Activated CD4-positive, alpha-beta T cell treated with anti-CD3 and anti-CD28 coated beads for 36 hours (primary cell): ENCODE measurements around the gene TMEM164. TPM values are rescaled to one million over a fixed set of nuclear protein-coding genes. Genes with fewer than 3 reads are reported as not detected.

Experiments used
- ATAC-seq: fragments of 200-7000 bp; cut with Tn5 transposase; one replicate; pipeline ENCODE4 v1.10.0; 2021; ENCODE audit warnings: mild to moderate bottlenecking, moderate library complexity
- CTCF ChIA-PET: fragments of 350-600 bp; sonication (Branson Sonifier 250); formaldehyde crosslinking; loops from one replicate; lab custom pipeline; 2021; ENCODE audit warnings: antibody characterized with exemption; lab: Charles Lee
- POLR2A ChIA-PET: fragments of 350-600 bp; sonication (Branson Sonifier 250); formaldehyde crosslinking; loops from one replicate; lab custom pipeline; 2021; ENCODE audit warnings: antibody characterized with exemption, inconsistent platforms; lab: Charles Lee
- DNase-seq: peaks from one replicate; pipeline ENCODE4 v3.0.0-alpha.2; 2020
- H3K27ac Mint-ChIP-seq: one replicate; pipeline ENCODE4 v1.8.0; 2021; ENCODE audit warnings: mixed read lengths
- H3K27me3 Mint-ChIP-seq: one replicate; pipeline ENCODE4 v1.8.0; 2021; ENCODE audit warnings: mixed read lengths
- H3K36me3 Mint-ChIP-seq: one replicate; pipeline ENCODE4 v1.8.0; 2021; ENCODE audit warnings: low read depth, mixed read lengths
- H3K4me1 Mint-ChIP-seq: one replicate; pipeline ENCODE4 v1.8.0; 2021; ENCODE audit warnings: mixed read lengths
- H3K4me3 Mint-ChIP-seq: one replicate; pipeline ENCODE4 v1.8.0; 2021; ENCODE audit warnings: mild to moderate bottlenecking, moderate library complexity, mixed read lengths
- H3K9me3 Mint-ChIP-seq: one replicate; pipeline ENCODE4 v1.8.0; 2021; ENCODE audit warnings: low read depth, mixed read lengths
- intact Hi-C, 2 experiments: fragments of 100-400 bp; cut with DNase I in 1 of 2; cut with micrococcal nuclease in 1 of 2; formaldehyde crosslinking; loops; one replicate each; pipeline versions ENCODE4 v1.14.2 to v1.15.1; 2022 to 2024; cut with DNase I, micrococcal nuclease
- total RNA-seq, 2 experiments: library from RNA; stranded (reverse); gene quantifications; one replicate each; pipeline ENCODE4 v1.2.3, GENCODE V29; 2021

The TMEM164 gene
- total RNA-seq, 2 experiments from 2014 or later: 10.5 to 12.2 TPM

DNA sequence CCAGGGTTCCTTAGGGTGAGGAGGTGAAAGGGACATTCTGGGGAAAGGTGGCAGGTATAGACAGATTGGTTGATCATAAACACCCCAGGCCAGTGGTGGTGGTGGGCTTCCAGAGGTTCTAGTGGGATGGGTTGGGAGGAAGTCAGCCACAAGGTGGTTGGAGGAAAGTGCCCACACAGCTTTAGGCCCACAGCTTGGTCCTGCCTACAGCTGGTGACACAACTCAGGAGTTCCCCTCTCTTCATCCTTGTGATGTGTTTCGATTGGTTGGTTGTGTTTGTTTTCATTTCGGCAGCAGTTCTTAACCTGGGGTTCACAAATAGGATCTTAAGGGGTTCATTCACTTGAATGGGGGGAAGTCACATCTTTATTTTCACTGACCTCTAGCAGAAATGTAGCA is 157.0 kb downstream of the TMEM164 start:
- H3K9me3 Mint-ChIP-seq: no peaks in the 10 kb centered on the region
- DNase-seq (no peak), ATAC-seq (no peak)
- H3K27ac Mint-ChIP-seq: no peak overlapping the region
- CTCF ChIA-PET: interaction anchor here (0.7 to 11.6 kb wide), 8 partner anchors 12 to 1548 kb away, joined by 3 to 178 read pairs (median 5); no protein-coding TSS in a partner anchor
- H3K4me1 Mint-ChIP-seq: peaks cover 5% of the 10 kb centered on the region
- no peaks in the 10 kb centered on the region for H3K36me3 Mint-ChIP-seq
- intact Hi-C loops: loop anchor here (1.0 to 5.0 kb wide), 3 partner anchors 248 to 687 kb away; no protein-coding TSS in a partner anchor
- H3K27me3 Mint-ChIP-seq: no peaks in the 10 kb centered on the region
- POLR2A ChIA-PET: interaction anchor here (0.6 kb wide), 1 partner anchor 441 kb away, joined by 3 read pairs; no protein-coding TSS in a partner anchor
- no peak overlapping the region for H3K4me3 Mint-ChIP-seq

DNA sequence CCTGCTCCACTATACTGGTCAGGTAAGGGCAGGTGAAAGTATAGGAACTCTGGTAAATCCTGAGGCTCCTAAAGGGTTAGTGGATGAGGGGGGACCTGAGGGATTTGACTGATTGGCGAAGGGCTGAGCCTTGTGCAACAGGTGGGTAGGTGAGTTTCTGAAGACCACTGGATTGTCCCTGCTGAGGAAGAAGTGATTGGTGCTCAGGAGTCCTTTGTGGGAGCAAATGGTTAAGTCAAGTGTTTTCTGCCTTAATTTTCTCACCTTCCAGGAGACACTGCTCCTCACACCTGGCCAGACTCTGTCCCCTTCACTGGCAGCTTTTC is 158.4 kb downstream of the TMEM164 start:
- no peak overlapping the region for H3K27ac Mint-ChIP-seq
- intact Hi-C loops: no loop called here
- ChIA-PET POLR2A (no interaction called here), CTCF (interaction anchor here (0.5 to 11.6 kb wide), 10 partner anchors 12 to 430 kb away, joined by 3 to 178 read pairs (median 5); no protein-coding TSS in a partner anchor)
- DNase-seq (no peak), ATAC-seq (no peak)
- no peaks in the 10 kb centered on the region for H3K36me3 Mint-ChIP-seq
- H3K4me1 Mint-ChIP-seq: peaks cover 5% of the 10 kb centered on the region
- H3K9me3 Mint-ChIP-seq: no peaks in the 10 kb centered on the region
- H3K27me3 Mint-ChIP-seq: no peaks in the 10 kb centered on the region
- no peak overlapping the region for H3K4me3 Mint-ChIP-seq

DNA sequence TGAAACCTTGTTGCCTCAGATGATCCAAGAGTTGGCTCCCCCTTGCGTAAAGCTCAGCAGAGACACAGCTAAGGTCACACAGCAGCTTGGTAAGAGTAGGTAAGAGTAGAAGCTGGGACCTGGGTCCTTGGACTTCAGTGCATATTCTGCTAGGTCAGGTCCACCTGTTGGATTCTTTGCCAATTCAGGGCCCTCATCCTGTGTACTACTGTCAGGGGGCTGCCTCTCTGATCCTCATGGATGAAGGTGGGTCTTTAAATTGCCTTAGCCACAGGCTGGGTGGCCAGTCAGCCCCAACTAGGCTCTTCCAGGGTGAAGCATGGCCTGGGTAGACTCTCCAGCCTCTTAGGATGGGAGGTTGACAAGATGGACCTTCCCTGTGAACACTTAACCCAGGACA is 159.2 kb downstream of the TMEM164 start:
- H3K27ac Mint-ChIP-seq: no peak overlapping the region
- no peaks in the 10 kb centered on the region for H3K27me3 Mint-ChIP-seq
- H3K4me3 Mint-ChIP-seq: no peak overlapping the region
- peaks cover 5% of the 10 kb centered on the region for H3K4me1 Mint-ChIP-seq
- no peaks in the 10 kb centered on the region for H3K36me3 Mint-ChIP-seq
- no peaks in the 10 kb centered on the region for H3K9me3 Mint-ChIP-seq
- intact Hi-C loops: no loop called here
- no peak for ATAC-seq
- ChIA-PET CTCF (interaction anchor here (1.7 to 11.6 kb wide), 4 partner anchors 15 to 253 kb away, joined by 5 to 178 read pairs (median 21); no protein-coding TSS in a partner anchor), POLR2A (no interaction called here)
- DNase-seq: no peak

DNA sequence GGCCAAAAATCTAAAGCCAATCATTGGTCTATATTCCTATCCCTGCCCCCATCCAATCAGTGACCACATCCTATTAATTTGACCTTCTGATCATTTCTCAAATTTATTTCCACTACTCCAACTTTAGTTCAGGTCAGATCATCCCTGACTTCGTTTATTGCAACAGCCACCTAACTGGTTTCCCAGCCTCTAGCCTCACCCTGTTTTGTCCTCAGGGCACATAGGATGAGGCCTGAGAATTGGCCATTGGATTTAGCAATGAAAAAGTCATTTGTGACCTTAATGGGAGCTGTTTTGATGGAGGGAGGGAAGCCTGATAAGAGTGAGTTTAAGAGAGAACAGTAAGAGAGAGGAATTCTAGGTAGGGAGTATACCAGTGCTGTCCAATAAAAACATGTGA is 160.0 kb downstream of the TMEM164 start:
- peaks cover 8% of the 10 kb centered on the region for H3K4me1 Mint-ChIP-seq
- no peak overlapping the region for H3K4me3 Mint-ChIP-seq
- ChIA-PET POLR2A (no interaction called here), CTCF (interaction anchor here (0.6 to 11.6 kb wide), 2 partner anchors 246 to 661 kb away, joined by 3 to 178 read pairs; no protein-coding TSS in a partner anchor)
- ATAC-seq: no peak
- no peaks in the 10 kb centered on the region for H3K36me3 Mint-ChIP-seq
- intact Hi-C loops: no loop called here
- DNase-seq: no peak
- H3K27ac Mint-ChIP-seq: no peak overlapping the region
- no peaks in the 10 kb centered on the region for H3K27me3 Mint-ChIP-seq
- no peaks in the 10 kb centered on the region for H3K9me3 Mint-ChIP-seq

DNA sequence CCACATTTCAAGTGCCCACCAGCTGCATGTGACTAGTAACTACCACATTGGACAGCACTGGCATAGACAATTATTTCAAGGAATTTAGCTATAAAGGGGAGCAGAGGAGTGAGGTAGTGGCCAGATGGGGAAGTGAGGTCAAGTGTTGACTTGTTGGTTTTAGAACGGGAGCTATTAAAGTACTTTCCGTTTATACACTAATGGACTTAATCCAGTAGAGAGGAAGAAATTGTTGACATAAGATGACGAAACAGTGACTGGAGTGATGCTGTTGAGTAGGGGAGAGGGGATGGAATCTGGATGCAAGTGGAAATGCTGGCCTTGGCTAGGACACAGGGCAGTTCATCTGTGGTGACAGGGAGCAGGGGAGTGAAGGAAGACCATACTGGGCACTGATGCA is 160.6 kb downstream of the TMEM164 start:
- Mint-ChIP-seq H3K9me3 (no peaks in the 10 kb centered on the region), H3K36me3 (no peaks in the 10 kb centered on the region), H3K27ac (no peak overlapping the region), H3K27me3 (no peaks in the 10 kb centered on the region), H3K4me3 (no peak overlapping the region), H3K4me1 (peaks cover 8% of the 10 kb centered on the region)
- ChIA-PET CTCF (interaction anchor here (0.6 to 11.6 kb wide), 2 partner anchors 246 to 661 kb away, joined by 3 to 178 read pairs; no protein-coding TSS in a partner anchor), POLR2A (no interaction called here)
- DNase-seq (no peak), ATAC-seq (no peak)
- intact Hi-C loops: no loop called here

DNA sequence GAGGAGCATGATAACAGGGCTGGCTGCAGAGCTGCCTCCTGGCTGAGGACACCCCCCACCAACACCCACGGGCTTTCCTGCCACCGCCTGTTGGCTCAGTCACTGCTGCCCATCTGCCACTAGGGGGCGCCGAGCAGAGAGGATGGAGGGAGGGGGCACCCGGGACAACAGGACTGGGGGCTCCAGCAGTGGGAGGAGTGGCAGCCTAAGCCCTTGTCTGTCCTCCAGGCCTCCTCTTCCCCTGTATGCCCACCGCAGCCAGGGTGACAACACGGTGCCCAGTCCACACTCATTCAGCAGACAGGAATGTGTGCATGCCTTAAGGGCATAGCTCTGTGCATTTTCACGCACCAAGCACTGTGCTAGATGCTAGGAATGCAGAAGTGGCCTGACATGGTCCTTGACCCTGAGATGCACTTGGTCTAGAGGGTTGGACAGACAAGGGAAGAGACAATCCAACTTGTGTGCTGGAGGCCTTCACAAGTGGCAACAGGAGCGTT is 165.1 kb downstream of the TMEM164 start:
- Mint-ChIP-seq H3K27me3 (no peaks in the 10 kb centered on the region), H3K4me3 (no peak overlapping the region), H3K36me3 (peaks cover 11% of the 10 kb centered on the region), H3K27ac (no peak overlapping the region), H3K4me1 (peaks cover 5% of the 10 kb centered on the region), H3K9me3 (no peaks in the 10 kb centered on the region)
- DNase-seq (peak; percentile 69), ATAC-seq (peak; percentile 66)
- POLR2A ChIA-PET: no interaction called here
- CTCF ChIA-PET: interaction anchor here (0.6 to 4.3 kb wide), 5 partner anchors 10 to 464 kb away, joined by 3 to 24 read pairs (median 3); no protein-coding TSS in a partner anchor
- intact Hi-C loops: loop anchor here in 1 of 2 experiments (2.0 to 5.0 kb wide), 2 partner anchors 99 to 151 kb away; partner anchors contain the start of gene AMMECR1

DNA sequence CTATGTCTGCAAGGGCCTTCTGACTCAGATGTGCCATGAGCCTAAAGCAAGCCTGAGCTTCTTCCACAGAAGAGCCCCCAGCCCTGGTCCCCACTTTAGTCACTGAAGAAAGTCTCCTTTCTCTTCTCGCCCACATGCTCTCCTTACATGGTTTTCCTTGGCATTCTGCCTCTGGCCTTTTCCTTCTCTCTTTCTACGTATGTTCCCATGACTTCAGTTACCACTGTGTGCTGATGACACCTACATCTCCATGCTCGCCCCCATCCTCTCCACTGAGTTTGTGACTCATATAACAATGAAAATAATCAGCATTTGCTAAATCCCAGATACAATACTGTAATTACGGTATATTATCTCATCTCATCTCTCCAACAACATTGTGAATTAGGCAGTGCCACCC is 165.7 kb downstream of the TMEM164 start:
- Mint-ChIP-seq H3K4me3 (no peak overlapping the region), H3K36me3 (peaks cover 11% of the 10 kb centered on the region), H3K27me3 (no peaks in the 10 kb centered on the region), H3K27ac (no peak overlapping the region), H3K9me3 (no peaks in the 10 kb centered on the region), H3K4me1 (peaks cover 5% of the 10 kb centered on the region)
- ChIA-PET POLR2A (no interaction called here), CTCF (interaction anchor here (0.7 to 4.3 kb wide), 4 partner anchors 10 to 465 kb away, joined by 3 to 24 read pairs (median 3); no protein-coding TSS in a partner anchor)
- no peak for ATAC-seq
- no peak for DNase-seq
- intact Hi-C loops: loop anchor here in 1 of 2 experiments (2.0 to 5.0 kb wide), 2 partner anchors 99 to 150 kb away; partner anchors contain the start of gene AMMECR1

DNA sequence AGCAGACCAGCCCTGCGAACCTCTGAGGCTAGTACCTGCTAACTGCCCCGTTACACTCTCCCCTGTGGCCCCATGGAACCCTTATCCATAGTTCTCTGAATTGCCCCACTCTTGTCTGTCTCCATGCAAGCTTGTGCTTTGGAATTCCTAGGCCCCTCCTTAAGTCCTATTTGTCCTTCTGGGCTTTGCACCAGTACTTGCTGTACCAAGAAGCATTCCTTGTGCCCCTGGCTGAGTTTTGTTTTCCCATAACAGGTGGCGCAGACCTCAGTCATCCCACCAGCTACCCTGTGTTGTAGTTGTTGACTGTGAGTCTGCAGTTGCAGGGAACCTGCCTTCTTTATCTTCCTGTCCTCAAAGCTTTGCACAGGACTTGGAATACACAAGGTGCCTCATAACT is 167.1 kb downstream of the TMEM164 start:
- H3K4me3 Mint-ChIP-seq: no peak overlapping the region
- intact Hi-C loops: no loop called here
- DNase-seq: no peak
- no peaks in the 10 kb centered on the region for H3K9me3 Mint-ChIP-seq
- H3K4me1 Mint-ChIP-seq: peaks cover 5% of the 10 kb centered on the region
- ChIA-PET POLR2A (no interaction called here), CTCF (interaction anchor here (0.6 to 0.9 kb wide), 2 partner anchors 30 to 240 kb away, joined by 3 read pairs; no protein-coding TSS in a partner anchor)
- no peaks in the 10 kb centered on the region for H3K27me3 Mint-ChIP-seq
- H3K36me3 Mint-ChIP-seq: peaks cover 11% of the 10 kb centered on the region
- ATAC-seq: no peak
- H3K27ac Mint-ChIP-seq: no peak overlapping the region

DNA sequence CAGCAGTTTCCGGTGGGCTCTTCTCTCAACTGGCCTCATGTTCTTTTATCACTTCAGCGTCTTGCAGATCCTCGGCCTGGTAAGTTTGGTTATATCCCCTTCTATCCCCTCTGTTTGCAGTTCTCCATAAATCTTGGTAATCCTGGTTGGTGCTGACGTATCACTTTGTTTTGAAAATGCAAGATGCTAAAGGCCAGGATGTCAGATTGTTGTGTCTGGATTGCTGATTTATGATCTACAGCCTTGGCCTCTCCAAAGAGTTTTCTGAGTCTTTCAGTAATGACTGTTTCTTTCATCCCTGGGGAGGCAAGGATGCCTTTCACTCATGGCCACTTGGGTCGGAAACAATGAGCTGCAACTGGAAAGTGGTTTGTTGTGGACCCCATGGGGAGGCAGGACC is 168.5 kb downstream of the TMEM164 start:
- no peak overlapping the region for H3K4me3 Mint-ChIP-seq
- CTCF ChIA-PET: no interaction called here
- no peak for ATAC-seq
- no peak overlapping the region for H3K27ac Mint-ChIP-seq
- H3K27me3 Mint-ChIP-seq: no peaks in the 10 kb centered on the region
- DNase-seq: no peak
- no peaks in the 10 kb centered on the region for H3K9me3 Mint-ChIP-seq
- peaks cover 13% of the 10 kb centered on the region for H3K36me3 Mint-ChIP-seq
- intact Hi-C loops: no loop called here
- peaks cover 5% of the 10 kb centered on the region for H3K4me1 Mint-ChIP-seq
- POLR2A ChIA-PET: no interaction called here

DNA sequence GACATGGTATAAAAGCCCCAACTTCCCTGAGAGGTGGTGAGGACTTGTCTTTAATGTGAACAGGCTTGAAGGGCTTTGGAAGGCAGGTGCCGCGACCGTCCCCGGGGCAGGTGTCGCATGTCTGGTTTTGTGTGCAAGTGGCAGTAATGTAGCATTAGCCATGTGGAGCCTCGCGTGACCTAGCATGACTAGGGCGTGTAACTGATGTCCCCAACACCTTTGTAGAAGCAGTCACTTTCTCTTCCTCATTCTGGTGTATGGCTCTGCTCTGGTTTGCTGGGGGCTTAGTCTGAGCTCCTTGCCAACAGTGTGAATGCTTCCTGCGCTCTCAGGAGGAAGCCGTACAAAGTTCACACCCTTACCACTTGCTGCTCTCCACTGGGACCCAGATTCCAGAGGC is 169.3 kb downstream of the TMEM164 start:
- H3K4me3 Mint-ChIP-seq: no peak overlapping the region
- H3K27ac Mint-ChIP-seq: no peak overlapping the region
- CTCF ChIA-PET: no interaction called here
- H3K4me1 Mint-ChIP-seq: peaks cover 5% of the 10 kb centered on the region
- peaks cover 13% of the 10 kb centered on the region for H3K36me3 Mint-ChIP-seq
- no peaks in the 10 kb centered on the region for H3K9me3 Mint-ChIP-seq
- intact Hi-C loops: no loop called here
- DNase-seq: no peak
- no peaks in the 10 kb centered on the region for H3K27me3 Mint-ChIP-seq
- POLR2A ChIA-PET: no interaction called here
- ATAC-seq: no peak

DNA sequence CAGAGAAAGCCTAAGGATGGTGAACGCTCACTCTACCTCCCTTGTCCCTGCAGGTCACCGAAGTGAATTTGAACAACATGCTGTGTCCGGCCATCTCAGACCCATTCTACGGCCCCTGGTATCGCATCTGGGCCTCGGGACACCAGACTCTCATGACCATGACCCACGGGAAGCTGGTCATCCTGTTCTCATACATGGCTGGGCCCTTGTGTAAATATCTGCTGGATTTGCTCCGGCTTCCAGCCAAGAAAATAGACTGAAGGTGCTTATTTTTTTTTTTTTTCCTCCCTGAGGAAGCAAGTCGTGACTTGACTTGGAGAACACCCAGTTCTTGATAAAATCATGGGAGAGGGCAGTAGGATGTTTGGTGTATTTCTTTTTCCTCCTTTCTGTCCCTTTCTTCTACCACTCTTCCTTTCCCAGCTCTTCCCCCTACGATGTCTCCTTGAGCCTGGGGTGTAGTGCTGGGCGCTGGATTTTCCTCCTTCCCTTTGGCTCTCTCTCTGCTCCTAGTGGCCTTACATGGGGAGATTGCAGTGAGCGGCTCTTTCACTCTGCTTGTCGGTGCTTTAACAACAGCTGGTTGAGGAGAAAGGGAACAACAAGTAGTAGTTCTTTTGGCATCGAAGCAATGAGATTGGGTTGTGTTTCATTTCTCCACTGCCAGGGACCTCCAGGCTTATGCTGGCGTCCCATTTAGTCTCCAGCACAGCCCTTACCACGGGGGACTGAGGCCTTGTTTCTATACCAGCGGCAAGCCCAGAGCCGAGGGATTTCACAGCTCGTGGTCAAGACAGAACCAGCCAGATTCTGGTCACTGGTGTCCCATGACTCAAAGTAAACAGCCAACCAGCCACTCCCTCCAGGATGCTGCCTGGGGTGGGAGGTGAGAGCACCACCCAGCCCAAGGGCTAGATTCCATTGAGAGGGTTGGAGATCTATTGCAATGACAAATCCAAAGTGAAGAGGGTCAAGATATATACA is 170.6 kb downstream of the TMEM164 start:
- intact Hi-C loops: no loop called here
- H3K27ac Mint-ChIP-seq: no peak overlapping the region
- H3K36me3 Mint-ChIP-seq: peaks cover 13% of the 10 kb centered on the region
- CTCF ChIA-PET: no interaction called here
- no peak for ATAC-seq
- no peaks in the 10 kb centered on the region for H3K27me3 Mint-ChIP-seq
- no peak for DNase-seq
- no peak overlapping the region for H3K4me3 Mint-ChIP-seq
- H3K9me3 Mint-ChIP-seq: no peaks in the 10 kb centered on the region
- H3K4me1 Mint-ChIP-seq: peaks cover 2% of the 10 kb centered on the region
- POLR2A ChIA-PET: no interaction called here
